ENCODE results near the gene CPNE2.

Gene CPNE2

GRCh38 chr16:57125376-57125775 lies 33.0 kb downstream of the CPNE2 start:
- DNase-seq = no peak

GRCh38 chr16:57125969-57126368 lies 33.6 kb downstream of the CPNE2 start:
- DNase-seq = no peak

DNA sequence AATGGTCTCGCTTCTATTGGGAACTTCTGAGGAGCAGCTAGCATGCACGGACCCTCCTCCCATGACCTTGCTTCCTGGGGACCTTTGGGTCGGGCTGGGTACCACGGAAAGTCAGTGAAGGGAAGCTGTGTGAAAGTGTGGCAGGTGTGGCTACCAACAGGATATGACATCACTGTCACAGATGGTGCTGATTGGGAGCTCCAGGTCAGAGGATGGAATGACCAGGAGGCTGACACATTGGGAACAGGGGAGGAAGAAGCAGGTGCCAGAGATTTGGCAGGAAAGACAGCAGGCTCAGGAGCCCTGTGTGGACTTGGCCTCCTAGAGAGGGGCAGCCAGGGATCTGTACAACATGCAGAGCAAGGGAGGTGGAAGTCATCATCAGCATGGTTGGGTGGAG lies 34.0 kb downstream of the CPNE2 start:
- no peak for DNase-seq

DNA sequence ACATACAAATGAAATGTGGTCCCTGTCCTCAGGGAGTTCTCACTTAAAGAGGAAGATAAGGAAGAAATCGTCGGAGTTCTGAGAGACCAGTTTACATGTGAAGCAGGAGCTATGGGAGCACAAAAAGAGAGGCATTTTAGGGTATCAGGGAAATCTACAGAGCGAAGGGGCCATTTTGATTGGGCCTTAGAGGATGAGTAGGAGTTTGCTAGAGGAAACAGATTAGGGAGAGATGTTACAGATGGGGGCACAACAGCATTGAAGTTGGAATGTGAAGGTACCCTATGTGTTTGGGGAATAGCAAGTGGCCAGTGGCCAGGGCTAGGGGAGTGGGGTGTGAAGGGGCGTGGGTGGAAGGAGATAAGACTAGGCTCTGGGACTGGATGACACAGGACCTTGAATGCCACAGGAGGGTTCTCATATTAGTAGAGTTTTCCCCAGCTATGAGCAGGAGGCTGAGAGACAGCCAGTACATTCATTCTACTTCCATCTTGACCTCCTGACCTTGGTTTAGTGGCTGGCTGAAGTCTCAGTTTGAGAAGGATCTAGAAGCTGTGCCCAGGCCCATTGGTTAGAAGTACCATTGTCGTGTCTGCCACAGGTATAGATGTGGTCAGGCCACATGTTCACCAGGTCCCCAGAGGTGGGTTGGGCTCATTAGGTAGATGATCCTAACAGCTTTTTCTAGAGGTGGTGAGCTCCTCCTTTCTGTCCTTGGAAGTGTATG lies 34.8 kb downstream of the CPNE2 start:
- DNase-seq = no peak

DNA sequence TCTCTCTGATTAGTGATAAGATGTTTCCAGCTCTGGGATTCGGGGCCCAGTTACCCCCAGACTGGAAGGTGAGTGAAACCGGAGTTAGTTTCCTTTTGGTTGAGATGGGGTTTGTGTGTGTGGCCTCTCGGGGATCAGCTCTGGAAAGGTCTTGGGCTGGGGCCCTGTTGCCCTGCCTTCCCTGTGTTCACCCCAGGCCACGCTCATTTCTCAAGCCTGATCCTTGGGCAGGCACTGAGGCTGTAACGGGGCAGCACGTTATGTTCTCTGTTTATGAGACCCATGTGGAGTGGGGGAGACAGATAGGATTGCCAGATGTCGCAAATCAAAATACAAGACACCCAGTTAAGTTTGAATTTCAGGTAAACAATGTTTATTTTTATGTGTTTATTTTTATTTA lies 35.5 kb downstream of the CPNE2 start:
- no peak for DNase-seq

GRCh38 chr16:57128771-57129389 lies 36.5 kb downstream of the CPNE2 start:
- DNase-seq = no peak

GRCh38 chr16:57130950-57131321 lies 38.6 kb downstream of the CPNE2 start:
- DNase-seq = no peak

GRCh38 chr16:57131351-57131970 lies 39.1 kb downstream of the CPNE2 start:
- DNase-seq = no peak

- DNase-seq = no peak
Observed at GRCh38 chr16:57132470-57132869, 40.1 kb downstream of the CPNE2 start.

DNA sequence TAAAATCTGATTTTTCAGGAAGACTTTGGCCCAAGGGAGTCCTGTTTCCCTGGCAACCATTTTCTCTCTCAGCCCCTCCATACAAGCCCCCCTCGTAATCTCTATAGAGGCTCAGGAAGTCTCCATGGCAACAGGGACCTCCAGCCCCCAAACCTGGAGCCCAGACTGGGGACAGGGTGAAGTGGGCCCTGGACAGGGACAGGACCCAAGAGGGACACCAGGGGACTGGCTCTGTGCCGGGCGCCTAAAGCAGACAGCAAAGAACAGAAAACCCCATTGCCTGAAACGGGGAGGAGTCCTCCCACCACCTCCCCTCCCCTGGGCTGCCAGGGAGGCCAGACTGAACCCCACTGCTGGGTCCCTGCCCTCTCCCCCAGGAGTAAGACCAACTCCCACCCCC lies 40.6 kb downstream of the CPNE2 start:
- no peak for DNase-seq

DNA sequence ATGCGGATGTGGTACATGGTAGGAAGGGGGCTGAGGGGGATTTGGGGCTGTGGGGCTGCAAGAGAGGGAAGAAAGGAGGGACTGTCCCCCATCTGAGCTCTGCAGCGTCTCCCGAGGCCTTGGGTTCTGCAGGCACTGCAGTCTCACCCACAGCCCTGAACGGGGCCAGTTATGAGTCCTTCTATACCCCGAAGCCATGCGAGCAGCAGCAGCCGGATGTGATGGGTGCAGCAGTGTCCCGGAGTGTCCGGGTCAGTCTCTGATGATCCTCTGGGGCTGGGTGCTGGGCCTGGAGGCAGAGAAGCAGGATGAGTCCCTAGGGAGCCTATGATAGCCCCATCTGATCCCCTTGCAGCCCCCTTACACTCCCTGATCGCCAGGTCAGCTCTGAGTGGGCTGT lies 41.5 kb downstream of the CPNE2 start:
- DNase-seq = no peak

DNA sequence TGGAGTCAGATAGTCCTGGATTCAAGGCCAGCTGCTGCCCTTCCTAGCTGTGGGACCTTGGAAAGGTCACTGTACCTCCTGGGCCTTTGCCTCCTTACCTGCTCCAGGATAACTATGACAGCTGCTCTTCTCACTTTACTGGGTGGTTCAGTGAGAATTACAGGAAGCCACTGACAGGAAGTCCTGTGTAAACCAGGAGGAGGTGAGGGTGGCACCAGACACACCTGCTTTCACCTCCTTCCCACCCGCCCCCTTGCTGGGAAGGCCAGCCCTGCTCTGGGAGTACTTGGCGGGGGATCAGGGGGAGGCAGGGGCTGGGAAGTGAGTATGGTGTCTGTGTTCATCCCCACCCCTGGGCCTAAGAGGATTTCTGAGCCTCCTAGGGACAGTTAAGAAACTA lies 42.6 kb downstream of the CPNE2 start:
- DNase-seq = no peak

DNA sequence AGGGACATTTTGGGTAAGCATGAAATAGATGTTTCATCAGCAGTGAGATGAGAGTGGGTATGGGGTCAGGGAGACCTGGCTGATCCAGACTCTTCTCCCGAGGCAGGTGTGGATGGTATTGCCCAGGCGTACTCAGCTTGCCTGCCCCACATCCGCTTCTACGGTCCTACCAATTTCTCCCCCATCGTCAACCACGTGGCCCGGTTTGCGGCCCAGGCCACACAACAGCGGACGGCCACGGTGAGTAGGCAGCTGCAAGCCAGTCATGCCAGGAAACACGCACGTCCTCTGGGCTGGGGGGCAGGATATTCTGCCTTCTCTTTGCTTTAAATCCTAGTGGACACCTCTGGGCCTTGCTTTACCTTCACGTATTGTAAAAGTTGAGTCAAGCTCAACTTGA lies 44.7 kb downstream of the CPNE2 start:
- DNase-seq = no peak

DNA sequence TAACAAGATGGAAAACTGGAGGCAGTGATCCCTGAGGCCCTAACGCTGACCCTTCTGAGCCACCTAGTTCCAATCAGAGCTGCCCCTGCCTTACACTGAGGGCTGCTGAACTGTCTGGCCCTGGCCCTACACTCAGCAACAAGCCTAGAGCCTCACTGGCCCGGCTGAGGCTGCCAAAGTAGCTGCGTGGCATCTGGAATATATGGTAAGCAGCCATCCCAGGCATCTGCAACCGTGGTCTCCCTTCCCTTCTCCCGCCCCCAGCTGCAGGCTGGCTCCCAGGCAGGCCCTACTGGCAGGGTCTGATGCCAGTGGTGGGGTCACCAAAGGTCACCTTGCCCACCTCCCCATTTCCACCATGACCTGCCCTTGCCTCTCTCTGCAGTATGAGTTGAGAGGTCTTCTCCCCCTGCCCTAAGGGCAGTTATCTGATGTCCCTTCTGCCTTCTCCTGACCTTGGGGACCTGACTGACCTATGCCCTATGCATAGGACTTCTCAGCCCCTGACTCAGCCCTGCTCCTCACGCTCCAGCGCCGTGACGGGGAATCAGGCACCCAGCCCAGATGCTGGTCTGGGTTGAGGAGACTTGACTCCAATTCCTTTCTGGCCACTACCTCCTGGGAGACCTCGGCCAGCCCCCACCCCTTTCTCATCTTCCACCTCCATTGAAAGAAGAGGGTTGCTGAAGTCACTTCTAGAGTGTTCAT lies 45.3 kb downstream of the CPNE2 start:
- no peak for DNase-seq

DNA sequence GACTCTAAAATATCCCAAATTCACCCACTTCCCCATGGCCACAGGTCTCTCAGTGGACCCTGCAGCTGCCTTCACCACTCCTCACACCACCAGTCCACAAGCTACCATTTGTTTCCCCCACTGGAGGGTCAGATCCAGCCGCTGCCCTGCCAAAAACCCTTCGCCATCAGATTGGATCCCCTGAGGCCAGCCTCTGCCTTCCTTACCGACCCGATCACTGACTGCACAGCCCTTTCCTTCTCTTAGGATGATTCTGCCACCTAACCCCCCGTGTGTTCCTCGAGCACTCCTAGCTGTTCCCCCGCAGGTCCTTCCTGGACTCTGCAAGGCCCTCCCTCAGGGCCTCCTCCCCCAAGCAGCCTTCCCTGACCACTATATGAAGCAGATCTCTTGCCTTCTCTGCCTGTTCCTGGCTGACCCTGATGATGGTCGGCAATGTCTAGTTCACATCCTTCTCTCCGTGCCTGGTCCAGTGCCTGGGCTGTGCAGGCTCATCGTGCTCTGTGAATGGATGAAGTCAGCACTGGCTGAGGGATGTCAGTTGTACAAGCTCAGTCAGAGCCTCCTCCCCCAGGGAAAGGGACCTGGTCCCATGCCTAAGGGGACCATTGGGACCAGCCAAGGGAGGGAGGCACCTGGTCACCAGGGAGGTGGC lies 46.0 kb downstream of the CPNE2 start:
- DNase-seq = no peak

DNA sequence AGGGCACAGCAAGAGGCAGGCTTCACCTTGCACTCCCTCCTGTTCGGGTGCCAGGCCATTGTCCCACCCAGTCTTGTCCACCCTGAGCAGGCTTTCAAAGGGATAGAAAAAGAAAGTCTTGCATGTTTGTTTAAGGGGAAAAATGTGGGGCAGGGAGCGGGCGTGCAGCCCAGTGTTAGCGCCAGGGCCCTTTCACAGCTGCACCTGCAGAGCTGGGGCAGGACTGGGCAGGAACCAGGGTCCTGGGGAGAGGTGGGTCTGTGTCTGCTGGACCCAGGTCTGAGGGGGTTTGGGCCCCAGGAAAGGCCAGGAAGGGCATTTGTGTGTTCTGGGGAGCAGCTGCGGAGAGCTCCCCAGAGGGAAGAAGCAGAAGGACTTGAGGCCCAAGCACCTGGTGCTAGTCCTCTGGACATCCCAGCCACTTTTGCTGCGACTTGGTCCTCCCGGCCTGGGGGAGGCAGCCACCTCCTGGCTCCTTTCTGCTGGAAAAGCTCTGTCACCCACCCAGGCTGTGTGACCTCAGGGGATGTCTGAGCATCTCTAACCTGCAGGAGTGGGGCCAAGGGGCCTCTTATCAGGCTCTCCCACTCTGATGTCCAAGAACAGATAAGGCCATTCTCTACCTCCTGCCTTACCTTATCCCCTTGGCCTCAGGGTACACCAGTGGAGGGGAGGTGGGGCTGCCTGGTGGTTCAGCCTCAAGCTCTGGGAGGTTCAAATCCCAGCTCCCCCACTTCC lies 48.7 kb downstream of the CPNE2 start:
- DNase-seq = no peak

DNA sequence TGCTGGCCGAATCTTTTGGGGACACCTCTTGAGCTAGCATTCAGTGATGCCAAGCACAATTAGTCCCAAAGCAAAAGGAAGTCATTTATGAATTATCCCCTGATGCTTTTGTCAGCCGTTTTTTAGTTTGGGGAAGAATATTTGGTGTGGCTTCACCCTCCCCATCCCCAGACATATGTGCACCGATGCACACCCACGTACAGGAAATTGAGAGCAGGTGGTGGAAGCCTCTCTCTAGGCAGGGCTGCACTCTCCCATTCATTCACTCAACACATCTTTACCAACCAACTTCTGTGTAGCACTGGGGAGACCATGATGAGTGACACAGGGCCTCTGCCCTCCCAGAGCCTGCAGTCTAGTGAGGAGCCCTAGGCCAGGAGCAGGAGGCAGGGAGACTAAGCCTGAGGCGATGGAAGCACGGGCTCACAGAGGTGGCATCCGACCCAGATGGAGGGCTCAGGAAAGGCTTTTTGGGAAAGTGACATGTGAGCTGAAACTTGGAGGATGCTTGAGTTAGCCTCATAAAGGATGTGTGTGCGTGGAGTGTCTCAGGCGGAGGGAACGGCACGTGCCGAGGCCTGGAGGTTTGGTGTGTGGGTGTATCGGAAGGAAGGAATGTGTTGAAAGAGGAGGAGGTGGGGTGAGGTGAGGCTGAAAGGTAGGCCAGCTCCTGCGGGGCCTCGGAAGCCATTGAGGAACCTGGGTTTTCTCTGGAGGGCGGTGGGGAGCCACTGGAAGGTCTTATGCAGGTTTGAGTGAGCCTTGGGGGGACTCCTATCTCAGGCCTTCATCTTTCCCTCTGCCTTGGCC lies 49.6 kb downstream of the CPNE2 start:
- no peak for DNase-seq

- no peak for DNase-seq
Observed at GRCh38 chr16:57143149-57143921, 51.0 kb downstream of the CPNE2 start.

DNA sequence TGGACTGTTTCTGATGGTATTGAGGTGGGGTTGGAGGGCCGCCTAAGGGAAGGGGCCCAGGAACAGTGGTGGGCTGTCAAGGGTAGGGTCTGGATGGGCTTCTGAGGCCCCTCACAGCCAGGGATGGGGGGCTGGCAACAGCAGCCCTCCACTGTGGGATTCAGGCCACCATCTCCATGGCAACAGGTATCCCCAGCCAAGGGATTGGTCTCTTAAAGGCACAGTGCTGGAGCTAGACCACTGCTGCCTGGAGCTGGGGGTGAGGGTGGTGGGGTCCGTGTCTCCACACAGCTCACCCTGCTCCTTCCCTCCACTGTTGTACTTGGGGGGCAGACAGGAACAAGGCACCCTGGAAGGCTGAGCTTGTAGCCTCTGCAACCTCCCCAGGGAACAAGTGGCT lies 51.6 kb downstream of the CPNE2 start:
- no peak for DNase-seq

Measured in T-helper 9 cell (primary cell).